ENCODE measurements around the gene PSD4. TPM values are rescaled to one million over a fixed set of nuclear protein-coding genes. Genes with fewer than 3 reads are reported as not detected.

PSD4 gene
- total RNA-seq, 1 experiment from 2014 or later, result 44.5 TPM

DNA sequence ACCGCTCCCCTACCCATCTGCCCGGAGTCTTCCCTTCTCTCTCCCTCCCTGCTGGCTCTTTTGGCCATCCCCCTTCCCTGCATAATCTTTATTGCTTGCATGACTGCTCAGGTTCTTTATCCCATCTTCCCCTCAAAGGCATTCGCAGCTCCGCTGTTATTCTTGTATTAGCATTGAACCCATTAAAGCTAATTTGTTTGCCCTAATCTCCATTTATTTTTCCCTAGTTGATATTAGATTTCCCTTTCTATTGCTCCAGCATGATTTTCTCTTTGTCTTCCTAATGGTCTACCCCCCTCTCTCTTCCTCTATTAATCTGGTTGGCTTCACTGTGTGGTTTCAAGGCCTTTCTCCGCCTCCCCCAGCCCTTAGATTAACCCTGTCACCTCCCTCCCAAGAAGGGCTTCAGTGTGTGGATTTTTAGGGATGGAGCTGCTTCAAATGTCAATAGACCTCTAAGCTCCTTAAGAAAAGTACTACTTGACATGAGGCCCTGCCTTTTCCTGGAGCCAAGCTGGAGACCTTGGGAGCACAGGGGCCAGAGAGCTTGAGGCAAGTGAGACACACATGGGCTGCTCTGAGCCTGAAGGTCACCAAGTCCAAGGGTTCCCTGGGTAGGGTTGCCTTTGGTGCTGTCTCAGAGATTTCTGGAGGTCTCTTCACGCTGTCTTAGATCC is 84.8 kb downstream of the PSD4 start:
- DNase-seq (ENCODE audit: low read depth), result no peak

Other genes with a start within 250 kb of the PSD4 start
- gene IL36G, start 196.0 kb upstream of the PSD4 start, total RNA-seq (2014; rRNA removed; shearing (Covaris generic)), result not detected in 2 replicates
- not detected in 2 replicates for gene IL36A, start 168.5 kb upstream of the PSD4 start, total RNA-seq (2014; rRNA removed; shearing (Covaris generic))
- gene IL36B, start 121.1 kb upstream of the PSD4 start, total RNA-seq (2014; rRNA removed; shearing (Covaris generic)), result not detected in 2 replicates
- not detected in 2 replicates for gene IL36RN, start 114.8 kb upstream of the PSD4 start, total RNA-seq (2014; rRNA removed; shearing (Covaris generic))
- gene IL1F10, start 106.0 kb upstream of the PSD4 start, total RNA-seq (2014; rRNA removed; shearing (Covaris generic)), result not detected in 2 replicates
- gene IL1RN, start 46.4 kb upstream of the PSD4 start, total RNA-seq (2014; rRNA removed; shearing (Covaris generic)), result 0.10 TPM in 1 of 2 replicates, not detected in the other
- gene PAX8, start 105.0 kb downstream of the PSD4 start, total RNA-seq (2014; rRNA removed; shearing (Covaris generic)), result 5.9 and 11.3 TPM in 2 replicates

Data from HT1080 (cell line).